Measurements from ENCODE around the gene HENMT1.
A peak's percentile ranks its signal among the peaks of the same experiment; 100 is the strongest.
"Not testable (repeated sequence)": the region's sequence is repeated elsewhere in the genome, so short reads cannot be mapped to it uniquely, and the experiment has no call there.

Gene HENMT1

DNA sequence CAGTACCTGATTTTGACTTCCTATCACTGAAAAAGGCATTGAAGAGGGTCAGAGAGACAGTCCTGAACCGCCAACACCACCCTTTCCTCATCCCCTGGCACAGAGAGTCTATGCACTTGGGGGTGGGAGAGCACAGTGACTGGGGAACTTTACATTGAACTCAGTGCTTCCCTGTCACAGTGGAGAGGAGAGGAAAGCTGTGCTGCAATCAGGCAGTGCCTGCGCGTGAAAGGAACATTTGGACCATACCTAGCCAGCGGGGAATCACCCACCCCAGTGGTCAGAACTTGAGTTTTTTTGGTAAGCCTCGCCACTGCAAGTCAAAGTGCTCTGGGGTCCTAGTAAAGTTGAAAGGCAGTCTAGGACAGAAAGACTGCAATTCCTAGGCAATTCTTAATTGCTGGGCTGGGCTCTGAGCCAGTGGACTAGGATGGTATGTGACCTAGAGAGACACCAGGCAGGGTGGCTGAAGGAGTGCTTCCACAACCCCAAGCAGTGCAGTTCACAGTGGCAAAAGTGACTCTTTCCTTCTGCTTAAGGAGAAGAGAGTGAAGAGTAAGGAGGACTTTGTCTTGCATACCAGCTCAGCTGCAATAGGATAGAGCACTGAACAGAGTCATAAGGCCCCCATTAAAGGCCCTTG is 9.4 kb upstream of the HENMT1 start:
- DNase-seq, result no peak

DNA sequence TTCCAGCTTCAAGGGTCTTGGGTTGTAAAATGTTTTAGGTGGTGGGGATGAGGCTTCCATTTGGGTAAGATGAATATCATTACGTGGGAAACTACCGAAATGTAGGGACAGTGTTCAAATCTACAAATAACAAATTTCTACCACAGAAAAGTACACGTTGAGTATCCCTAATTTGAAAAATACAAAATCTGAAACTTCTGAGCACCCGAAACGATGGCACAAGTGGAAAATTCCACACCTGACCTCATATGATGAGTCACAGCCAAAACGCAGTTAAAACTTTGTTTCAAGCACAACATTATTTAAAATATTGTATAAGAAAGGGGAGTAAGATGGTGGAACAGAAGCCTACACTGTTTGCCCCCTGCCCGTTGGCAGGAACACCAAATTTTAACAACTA is 8.8 kb upstream of the HENMT1 start:
- DNase-seq, result no peak

DNA sequence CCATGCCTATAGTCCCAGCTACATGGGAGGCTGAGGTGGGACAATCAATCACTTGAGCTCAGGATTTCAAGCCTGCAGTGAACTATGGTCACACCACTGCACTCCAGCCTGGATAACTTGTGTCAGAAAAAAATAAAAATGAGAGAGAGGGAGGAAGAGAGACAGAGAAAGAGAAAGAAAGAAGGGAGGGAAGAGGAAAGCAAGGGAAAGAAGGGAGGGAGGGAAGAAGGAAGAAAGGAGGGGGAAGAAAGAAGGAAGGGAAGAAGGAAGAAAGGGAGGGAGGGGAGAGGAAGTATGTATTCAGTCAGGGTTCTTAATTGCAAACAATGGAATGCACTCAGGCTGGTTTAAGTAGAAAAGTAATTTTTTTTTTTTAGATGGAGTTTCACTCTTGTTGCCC is 7.9 kb upstream of the HENMT1 start:
- no peak for DNase-seq

DNA sequence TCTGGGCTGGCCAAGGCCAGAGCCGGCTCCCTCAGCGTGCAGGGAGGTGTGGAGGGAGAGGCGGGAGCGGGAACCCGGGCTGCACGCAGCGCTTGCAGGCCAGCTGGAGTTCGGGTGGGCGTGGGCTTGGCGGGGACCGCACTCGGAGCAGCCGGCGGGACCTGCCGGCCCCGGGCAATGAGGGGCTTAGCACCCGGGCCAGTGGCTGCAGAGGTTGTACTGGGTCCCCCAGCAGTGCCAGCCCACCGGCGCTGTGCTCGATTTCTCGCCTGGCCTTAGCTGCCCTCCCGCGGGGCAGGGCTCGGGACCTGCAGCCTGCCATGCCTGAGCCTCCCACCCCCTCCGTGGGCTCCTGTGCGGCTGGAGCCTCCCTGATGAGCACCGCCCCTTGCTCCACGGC is 6.5 kb upstream of the HENMT1 start:
- not testable (repeated sequence) for DNase-seq

DNA sequence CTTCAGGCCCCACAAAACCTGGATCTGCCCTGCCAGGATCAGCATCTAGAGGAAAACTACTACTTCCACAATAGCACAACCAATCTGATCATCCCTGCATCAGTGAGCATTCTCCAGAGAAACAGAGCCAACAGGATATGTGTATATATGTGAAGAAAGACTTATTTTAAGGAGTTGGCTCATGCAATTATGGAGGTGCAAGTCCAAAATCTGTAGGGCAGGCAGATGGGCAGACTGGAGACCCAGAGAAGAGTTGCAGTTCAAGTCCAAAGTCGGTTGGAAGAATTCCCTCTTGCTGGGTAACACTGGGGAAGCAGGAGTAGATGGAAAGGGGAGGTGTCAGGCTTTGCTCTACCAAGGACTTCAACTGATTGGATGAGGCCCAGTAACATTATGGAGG is 4.9 kb upstream of the HENMT1 start:
- DNase-seq, result no peak

DNA sequence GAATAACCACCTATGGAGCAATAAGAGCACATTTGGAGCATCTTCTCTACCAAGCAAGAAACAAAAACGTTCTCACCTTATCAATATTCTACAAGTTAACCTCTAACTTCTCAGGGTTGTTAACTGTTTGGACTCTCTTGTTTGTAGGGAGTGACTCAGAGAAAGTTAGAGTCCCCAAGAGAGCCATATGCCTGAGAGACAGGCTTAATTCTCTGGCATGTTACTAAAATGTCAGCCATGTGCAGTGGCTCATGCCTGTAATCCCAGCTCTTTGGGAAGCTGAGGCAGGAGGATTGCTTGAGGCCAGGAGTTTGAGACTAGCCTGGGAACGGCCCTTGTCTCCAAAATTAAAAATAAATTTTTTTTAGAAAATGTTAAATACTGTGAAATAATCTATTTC is 4.2 kb upstream of the HENMT1 start:
- DNase-seq, result no peak

DNA sequence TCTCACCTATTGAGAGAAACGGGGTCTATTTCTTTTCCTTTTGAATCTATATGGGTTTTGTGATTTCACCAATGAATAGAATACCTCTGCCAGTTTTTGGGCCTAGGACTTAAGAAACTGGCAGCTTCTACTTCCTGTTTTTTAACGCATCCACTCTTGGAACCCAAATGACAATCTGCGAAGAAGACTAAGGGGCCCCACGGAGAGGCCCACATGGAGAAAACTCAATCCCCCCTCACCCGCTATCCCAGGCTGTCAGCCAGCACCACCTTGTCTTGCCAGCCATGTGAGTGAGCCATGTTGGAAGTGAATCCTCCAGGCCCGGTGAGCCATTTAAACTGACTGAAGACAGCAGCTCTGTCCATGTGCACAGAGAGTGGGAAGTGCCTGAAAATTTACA is 3.6 kb upstream of the HENMT1 start:
- no peak for DNase-seq

DNA sequence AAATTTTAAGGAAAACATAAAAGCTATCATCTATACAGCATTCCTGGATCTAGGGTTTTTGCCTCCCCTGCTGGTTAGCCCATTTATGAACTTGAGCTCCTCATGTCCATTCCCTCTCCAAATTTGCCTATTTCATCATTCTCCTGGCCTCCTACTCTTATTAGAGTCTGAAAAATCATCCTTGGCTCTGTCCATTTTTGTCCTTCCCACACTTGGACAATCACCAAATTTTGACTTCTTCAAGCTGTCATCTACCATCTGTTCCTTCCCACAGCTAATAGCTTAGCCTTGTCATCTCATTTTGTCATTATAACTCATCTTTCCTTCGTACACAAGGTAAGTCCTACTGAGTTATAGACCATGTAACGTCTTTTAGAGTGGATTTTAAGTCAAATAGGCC is 2.2 kb upstream of the HENMT1 start:
- DNase-seq, result no peak

DNA sequence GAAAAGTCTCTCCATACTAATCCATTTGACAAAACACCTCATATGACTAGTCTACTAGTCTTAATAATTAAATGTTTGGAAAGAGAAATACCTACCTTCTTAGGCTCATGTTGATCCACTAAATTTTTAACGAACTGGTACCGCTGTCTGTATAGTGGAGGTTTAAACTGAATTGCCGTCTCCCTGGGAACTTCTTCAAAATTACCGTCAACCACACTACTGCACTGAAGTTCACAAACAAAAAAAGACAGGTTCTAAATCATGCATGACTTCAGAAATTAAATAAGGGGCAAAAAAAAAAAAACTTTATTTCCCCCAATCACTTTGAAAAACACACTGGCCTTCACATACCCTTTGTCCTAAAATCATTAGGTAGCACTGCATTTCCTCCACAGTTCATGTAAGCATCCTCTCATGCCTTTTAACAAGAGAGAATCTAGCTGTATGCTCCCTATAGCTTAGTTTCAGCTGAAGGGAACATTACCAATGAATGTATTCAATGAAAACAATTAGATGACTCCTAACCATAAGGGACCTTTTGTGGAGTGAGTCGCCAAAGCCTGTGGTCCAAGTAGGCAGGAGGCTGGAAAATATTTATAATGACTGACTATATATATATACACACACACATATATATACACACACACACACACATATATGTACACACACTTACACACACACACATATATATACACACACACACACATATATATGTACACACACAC is 3.4 kb downstream of the HENMT1 start:
- no peak for DNase-seq

DNA sequence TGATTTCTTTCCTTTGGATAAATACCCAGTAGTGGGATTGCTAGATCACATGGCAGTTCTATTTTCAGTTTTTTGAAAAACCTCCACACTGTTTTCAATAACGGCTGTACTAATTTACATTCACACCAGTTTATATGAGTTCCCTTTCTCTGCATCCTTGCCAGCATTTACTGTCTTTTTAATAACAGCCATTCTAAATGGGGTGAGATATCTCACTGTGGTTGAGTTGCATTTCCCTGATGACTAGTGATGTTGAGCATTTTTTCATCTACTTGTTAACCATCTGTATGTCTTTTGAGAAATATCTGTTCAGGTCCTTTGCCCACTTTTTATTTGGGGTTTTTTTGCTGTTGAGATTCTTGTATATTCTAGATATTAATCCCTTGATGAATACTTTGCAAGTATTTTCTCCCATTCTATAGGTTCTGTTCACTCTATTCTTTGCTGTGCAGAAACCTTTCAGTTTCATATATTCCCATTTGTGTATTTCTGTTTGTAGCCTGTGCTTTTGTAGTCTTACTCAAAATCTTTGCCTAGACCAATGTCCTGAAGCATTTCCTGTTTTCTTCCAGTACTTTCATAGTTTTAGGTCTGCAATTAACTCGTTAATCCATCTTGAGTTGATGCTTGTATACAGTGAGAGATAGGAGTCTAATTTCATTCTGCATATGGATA is 7.3 kb downstream of the HENMT1 start:
- no peak for DNase-seq

DNA sequence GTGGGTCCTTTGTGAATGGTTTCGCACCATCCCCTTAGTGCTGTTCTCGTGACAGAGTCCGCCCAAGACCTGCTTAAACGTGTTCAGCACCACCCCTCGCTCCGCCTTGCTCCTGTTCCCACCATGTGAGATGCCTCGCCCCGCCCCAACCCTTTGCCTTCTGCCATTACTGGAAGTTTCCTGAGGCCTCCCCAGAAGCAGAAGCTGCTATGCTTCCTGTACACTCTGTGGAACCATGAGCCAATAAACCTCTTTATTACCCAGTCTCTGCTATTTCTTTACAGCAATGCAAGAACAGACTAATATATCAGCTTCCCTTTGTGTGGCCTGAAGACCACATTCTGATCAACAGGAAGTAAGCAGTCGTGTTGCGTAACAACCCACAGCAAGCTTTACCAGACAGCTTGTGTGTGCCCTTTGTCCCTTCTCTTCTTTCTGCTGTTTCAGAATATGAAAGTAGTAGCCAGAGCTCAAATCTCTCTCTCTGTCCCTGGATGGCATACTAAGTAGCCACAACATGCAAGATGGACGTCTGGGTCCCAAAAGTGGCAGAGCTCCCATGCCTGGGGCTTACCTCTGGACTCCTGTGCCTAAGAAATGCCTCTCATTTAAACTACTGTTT is 14.1 kb downstream of the HENMT1 start:
- DNase-seq, result peak; percentile 34

DNA sequence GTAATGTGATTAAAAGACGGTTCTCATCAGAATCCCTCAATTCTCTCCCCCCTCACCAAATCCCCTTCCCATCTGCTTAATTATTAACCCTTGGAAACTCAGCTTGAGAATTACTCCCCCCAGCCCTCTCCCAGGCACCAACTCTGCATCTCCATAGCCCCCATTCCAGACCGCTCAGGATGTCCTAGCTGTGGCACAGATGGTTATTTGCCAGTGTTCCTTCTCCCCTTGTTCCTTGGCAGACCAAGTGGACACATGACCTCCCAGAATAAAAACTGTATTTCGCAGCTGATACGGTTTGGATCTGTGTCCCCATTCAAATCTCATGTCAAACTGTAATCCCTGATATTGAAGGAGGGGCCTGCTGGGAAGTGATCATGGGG is 14.6 kb downstream of the HENMT1 start:
- no peak for DNase-seq

DNA sequence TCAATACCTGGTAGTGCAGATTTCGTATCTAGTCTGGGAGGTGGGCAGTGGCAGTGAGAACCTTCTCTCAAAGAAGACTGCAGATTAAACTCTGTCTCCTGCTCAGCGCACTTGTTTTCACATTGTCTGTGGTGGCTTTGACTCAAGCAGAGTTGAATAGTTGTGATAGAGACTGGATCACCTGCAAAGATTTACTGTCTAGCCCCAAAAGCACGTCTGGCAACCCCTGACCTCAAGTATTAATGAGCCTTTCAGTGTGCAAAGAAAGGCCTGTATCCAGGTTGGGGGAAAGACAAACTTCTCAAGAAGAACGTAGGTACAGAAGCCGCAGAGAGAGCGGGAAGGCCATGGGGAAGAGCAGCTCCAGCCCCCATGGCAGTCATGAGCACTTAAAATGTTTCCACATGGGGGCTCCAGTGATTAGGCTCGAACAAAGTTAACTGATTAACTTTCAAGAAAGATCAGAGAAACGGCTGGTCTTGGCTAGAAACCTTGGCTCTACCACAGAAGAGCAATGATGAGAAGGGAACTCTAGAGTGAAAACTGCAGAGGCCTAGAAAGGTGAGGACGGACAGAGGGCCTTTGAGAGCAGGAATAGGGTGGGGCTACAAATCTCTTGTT is 15.2 kb downstream of the HENMT1 start:
- DNase-seq, result no peak

DNA sequence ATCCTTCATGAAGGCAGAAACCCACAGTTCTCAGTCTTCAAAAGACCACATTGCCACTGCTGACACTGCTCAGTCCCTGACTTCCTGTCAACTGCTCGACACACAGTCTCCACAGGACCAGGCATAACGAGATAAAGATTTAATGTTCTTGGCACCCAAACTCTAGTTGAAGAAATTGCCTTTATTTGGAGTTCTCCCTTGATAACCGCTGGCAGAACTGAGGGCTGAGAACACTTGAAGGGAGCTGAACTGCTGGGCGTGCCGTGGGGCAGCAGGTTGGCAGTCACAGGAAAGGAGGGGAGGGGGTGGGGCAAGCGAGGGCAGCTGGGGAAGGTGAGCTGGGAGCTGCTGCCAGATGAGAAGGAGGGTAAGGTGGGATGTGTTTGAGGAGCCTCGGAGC is 15.9 kb downstream of the HENMT1 start:
- peak; percentile 32 for DNase-seq

DNA sequence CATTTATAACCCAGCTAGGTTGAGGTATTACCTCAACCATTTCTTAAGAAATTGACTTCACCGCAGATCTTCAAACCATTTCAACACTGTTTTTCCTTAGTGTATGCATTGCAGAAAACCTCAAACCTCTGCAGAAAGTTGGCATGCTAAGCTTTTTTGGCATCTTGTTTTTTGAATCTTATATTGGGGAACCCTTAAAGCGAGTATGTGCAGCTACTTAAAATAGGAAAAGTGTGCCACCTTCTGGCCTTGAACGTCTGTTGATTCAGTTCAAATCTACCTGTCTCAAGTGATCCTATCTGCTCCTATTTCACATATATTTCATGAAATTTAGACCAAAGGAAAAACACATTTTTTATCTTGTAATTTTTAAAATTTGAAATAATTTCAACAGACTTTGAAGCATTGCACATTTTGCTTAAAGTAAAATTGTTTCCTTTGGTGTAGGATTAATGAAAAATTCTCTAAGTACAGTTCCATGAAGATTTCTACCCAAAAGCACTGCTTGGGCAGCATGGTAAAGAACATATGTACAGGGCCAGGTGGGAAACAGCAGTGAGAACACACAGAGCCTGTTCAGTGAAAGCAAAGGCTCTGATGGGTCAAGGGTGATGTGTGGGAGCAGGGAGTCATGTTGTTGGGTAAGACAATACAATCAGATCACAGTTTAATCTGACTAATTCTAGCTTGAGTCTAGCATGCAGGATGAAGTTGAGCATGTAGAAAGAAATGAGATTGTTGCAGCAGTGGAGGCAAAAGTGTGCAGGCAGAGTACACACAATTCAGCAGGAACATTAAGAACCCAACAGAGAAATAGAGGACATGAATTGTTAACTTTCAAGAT is 17.2 kb downstream of the HENMT1 start:
- peak; percentile 41 for DNase-seq

DNA sequence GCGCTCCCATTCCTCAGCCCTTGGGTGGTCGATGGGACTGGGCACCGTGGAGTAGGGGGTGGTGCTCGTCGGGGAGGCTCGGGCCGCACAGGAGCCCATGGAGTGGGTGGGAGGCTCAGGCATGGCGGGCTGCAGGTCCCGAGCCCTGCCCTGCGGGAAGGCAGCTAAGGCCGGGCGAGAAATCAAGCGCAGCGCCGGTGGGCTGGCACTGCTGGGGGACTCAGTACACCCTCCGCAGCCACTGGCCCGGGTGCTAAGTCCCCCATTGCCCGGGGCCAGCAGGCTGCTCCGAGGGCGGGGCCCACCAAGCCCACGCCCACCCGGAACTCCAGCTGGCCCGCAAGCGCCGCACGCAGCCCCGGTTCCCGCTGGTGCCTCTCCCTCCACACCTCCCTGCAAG is 20.0 kb downstream of the HENMT1 start:
- DNase-seq, result not testable (repeated sequence)

DNA sequence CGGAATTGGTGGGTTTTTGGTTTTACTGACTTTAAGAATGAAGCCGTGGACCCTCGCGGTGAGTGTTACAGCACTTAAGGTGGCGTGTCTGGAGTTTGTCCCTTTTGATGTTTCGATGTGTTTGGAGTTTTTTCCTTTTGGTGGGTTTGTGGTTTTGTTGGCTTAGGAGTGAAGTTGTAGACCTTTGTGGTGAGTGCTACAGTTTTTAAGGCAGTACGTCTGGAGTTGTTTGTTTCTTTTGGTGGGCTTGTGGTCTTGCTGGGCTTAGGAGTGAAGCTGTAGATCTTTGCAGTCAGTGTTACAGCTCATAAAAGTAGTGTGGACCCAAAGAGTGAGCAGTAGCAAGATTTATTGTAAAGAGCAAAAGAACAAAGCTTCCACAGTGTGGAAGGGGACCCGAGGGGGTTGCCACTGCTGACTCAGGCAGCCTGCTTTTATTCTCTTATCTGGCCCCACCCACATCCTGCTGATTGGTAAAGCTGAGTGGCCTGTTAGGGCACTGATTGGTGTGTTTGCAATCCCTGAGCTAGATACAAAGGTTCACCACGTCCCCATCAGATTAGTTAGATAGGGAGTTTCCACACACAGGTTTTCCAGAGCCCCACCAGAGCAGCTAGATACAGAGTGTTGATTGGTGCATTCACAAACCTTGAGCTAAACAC is 20.9 kb downstream of the HENMT1 start:
- DNase-seq, result peak; percentile 57

DNA sequence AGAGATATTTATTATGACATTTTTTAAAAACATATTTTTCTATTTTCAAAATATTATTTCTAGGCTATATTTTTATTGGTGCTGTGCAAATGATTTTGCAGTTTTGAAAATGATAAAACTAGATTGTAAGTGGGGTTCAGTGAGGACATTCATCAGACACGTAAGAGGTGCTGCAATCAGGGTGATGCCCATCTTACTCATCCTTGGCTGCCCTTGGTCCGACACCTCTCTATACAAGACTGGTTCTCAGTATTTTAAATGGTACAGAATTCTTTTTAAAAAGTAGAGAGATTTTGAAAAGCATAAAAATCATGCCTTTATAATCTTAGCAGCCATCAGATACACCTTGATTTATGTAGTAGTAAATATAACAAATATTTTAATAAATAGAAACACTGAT is 24.0 kb downstream of the HENMT1 start:
- DNase-seq, result no peak

DNA sequence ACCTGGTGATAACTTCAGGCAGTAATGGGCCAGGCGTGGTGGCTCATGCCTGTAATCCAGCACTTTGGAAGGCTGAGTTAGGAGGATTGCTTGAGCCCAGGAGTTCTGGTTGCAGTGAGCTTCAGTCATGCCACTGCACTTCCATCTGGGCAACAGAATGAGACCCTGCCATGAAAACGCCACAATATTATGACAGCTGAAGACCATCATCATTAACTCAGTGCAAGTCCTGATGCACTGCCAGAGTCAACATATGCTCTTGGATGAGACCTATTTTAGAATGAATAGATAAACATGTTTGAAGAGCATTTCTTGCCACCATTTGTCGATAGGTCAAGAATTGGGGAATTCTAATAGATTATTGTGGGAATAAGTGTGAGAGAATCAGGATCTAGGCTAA is 26.4 kb downstream of the HENMT1 start:
- DNase-seq, result no peak

DNA sequence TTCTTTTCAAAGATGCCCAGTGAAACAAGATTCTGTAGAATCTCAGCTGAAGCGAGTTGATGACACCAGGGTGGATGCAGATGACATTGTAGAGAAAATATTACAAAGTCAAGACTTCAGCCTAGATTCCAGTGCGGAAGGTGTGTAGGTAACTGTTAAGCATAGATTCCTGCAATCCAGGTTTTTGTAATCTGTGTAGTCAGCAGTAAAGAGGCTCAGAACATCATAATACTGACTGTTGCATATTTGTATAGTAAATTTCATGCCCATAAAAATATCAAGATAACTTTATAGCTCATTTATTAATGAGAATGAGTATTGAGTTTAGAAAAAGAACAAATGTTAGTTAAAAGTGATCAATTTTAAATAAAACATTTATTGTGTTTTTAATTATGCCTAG is 32.2 kb downstream of the HENMT1 start:
- DNase-seq, result no peak

DNA sequence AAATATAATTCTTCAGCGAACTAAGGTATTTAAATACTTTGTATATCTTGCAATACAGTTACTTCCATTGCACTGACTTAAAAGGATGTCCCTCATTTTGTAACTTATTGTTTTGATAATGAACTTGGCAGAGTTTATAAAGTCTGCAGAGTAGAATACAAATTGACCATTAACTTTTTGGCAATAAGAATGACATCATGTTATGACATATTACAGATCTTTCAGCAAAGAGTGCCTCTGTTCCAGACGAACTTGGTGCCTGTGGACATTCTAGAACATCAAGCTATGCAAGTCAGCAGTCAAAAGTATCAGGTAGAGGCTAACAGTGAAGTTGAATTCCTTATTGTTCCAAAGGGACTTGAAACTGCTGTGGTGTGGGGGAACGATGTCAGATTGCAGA is 32.9 kb downstream of the HENMT1 start:
- no peak for DNase-seq

DNA sequence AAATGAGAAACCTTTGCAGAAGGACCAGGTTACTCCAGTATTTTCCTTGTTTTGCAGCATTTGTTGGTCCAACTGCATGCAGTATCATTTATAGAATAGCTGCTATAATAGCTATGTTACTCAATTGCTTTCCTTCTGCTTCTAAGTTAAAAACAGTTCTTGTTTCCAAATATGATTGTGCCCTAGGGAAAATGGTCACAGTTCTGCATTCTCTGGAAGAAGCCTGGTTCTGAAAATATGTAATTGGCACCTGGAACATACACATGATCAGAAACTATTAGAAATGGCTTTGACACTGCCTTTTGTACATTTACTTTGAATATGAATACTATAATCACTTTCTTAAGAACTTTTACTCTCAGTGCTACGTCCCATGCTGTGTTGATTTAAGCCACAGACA is 33.6 kb downstream of the HENMT1 start:
- no peak for DNase-seq
